Sigmoid colon (tissue), 7 donors: ENCODE data around the gene DIS3L2. TPM values are rescaled to one million over a fixed set of nuclear protein-coding genes. Genes with fewer than 3 reads are reported as not detected.

ENCODE experiments used
- DNase-seq: peaks from one replicate; pipeline ENCODE4 v3.0.0-alpha.2; 2019
- H3K27ac ChIP-seq, 4 donors: fragments of 200-600 bp; sonication (generic); one replicate each; pipeline ENCODE4 v1.5.1; 2016 to 2019; ENCODE audit warnings: mild to moderate bottlenecking in 1 of 4
- H3K27me3 ChIP-seq, 3 donors: fragments of 200-600 bp; sonication (generic); one replicate each; pipeline ENCODE4 v1.5.1; 2019; ENCODE audit warnings: mild to moderate bottlenecking in 1 of 3
- H3K36me3 ChIP-seq, 4 donors: fragments of 200-600 bp; sonication (generic); one replicate each; pipeline ENCODE4 v1.5.1; 2016 to 2019
- H3K4me1 ChIP-seq, 4 donors: fragments of 200-600 bp; sonication (generic); one replicate each; pipeline ENCODE4 v1.5.1; 2017 to 2019
- H3K4me3 ChIP-seq, 4 donors: fragments of 200-600 bp; sonication (generic); one replicate each; pipeline ENCODE4 v1.5.1; 2017 to 2019; ENCODE audit warnings: mild to moderate bottlenecking in 2 of 4, moderate library complexity in 1 of 4
- H3K9me3 ChIP-seq, 4 donors: fragments of 200-600 bp in 3 of 4; sonication (generic) in 3 of 4; one replicate each; pipeline versions ENCODE4 v1.5.1 to v1.6.1; 2013 to 2019
- CTCF ChIP-seq, 4 experiments: fragments of 450-650 bp in 3 of 4; fragments of 200-600 bp in 1 of 4; IDR thresholded peaks; one replicate each; pipeline ENCODE4 v1.5.1; 2016 to 2019; ENCODE audit warnings: antibody characterized with exemption in 4 of 4, mild to moderate bottlenecking in 3 of 4, moderate library complexity in 2 of 4
- EP300 ChIP-seq, 4 donors: sonication (generic); formaldehyde crosslinking; IDR thresholded peaks; one replicate each; pipeline ENCODE4 v1.6.1; 2017; ENCODE audit warnings: antibody characterized with exemption in 4 of 4
- POLR2A ChIP-seq, 2 donors: fragments of 450-650 bp; IDR thresholded peaks; one replicate each; pipeline ENCODE4 v1.6.1; 2016; ENCODE audit warnings: antibody characterized with exemption in 2 of 2, mild to moderate bottlenecking in 2 of 2, moderate library complexity in 2 of 2
- POLR2AphosphoS5 ChIP-seq, 4 donors: sonication (generic); formaldehyde crosslinking; IDR thresholded peaks; one replicate each; pipeline ENCODE4 v1.6.1; 2017; ENCODE audit warnings: antibody characterized with exemption in 4 of 4
- WGBS, 2 donors: extraction: QIAGEN DNeasy Blood & Tissue Kit; methylation state at CpG; one replicate each; pipeline ENCODE4 v1.1.7; 2013; 5-methylcytosine and 5-hydroxymethylcytosine counted together
- intact Hi-C: fragments of 100-400 bp; cut with DNase I; formaldehyde crosslinking; loops from one replicate; pipeline ENCODE4 v1.15.1; 2023
- polyA plus RNA-seq, 3 donors: library from polyadenylated mRNA; stranded (reverse); fragments of 200-250 nt; gene quantifications; one replicate each; pipeline ENCODE4 v1.2.3, GENCODE V29; 2013
- total RNA-seq, 4 donors: library from RNA; depleted of rRNA; stranded (reverse); fragments of >200 nt; gene quantifications; one replicate each; pipeline ENCODE4 v1.1.0, GENCODE V29; 2016
- donor health status: healthy with polysubstance abuse.
- donor health status: Bipolar disorder and iron deficiency.
- donor health status: healthy.

Gene DIS3L2
- total and polyA plus RNA-seq, 7 donors: 8.8 to 37.9 (median 22.5) TPM

- no peak overlapping the region for H3K4me3 ChIP-seq
- no peaks in the 10 kb centered on the region for H3K27me3 ChIP-seq
- TF ChIP-seq EP300 (IDR thresholded peaks at IDR 0.05) (no peak), POLR2A (IDR thresholded peaks at IDR 0.05) (no peak), POLR2AphosphoS5 (IDR thresholded peaks at IDR 0.05) (no peak), CTCF (IDR thresholded peaks at IDR 0.05) (no peak)
- WGBS, 2 donors: 70 to 83% methylated on average over 1 of the region's 1 CpG
- intact Hi-C loops: no loop called here
- H3K9me3 ChIP-seq: no peaks in the 10 kb centered on the region
- peaks cover 0 to 8% (median 0%) of the 10 kb centered on the region in 4 donors for H3K4me1 ChIP-seq
- H3K27ac ChIP-seq: no peak overlapping the region
- no peak for DNase-seq
- H3K36me3 ChIP-seq: no peaks in the 10 kb centered on the region
These were observed 264.4 kb downstream of the DIS3L2 start for GRCh38 chr2:232225895-232226294.

- peaks cover 0 to 8% (median 0%) of the 10 kb centered on the region in 4 donors for H3K4me1 ChIP-seq
- 68 to 86% methylated on average over 4 of the region's 4 CpGs for WGBS, 2 donors
- H3K36me3 ChIP-seq: no peaks in the 10 kb centered on the region
- H3K27ac ChIP-seq: no peak overlapping the region
- H3K27me3 ChIP-seq: no peaks in the 10 kb centered on the region
- H3K9me3 ChIP-seq: no peaks in the 10 kb centered on the region
- DNase-seq: no peak
- intact Hi-C loops: no loop called here
- H3K4me3 ChIP-seq: no peak overlapping the region
- TF ChIP-seq EP300 (IDR thresholded peaks at IDR 0.05): no peak
- TF ChIP-seq CTCF (IDR thresholded peaks at IDR 0.05): no peak
- no peak for TF ChIP-seq POLR2A (IDR thresholded peaks at IDR 0.05)
- no peak for TF ChIP-seq POLR2AphosphoS5 (IDR thresholded peaks at IDR 0.05)
These were observed 266.8 kb downstream of the DIS3L2 start for GRCh38 chr2:232228332-232228731.

- TF ChIP-seq POLR2AphosphoS5 (IDR thresholded peaks at IDR 0.05) (no peak), CTCF (IDR thresholded peaks at IDR 0.05) (no peak), POLR2A (IDR thresholded peaks at IDR 0.05) (no peak), EP300 (IDR thresholded peaks at IDR 0.05) (no peak)
- Histone ChIP-seq H3K4me1 (peaks cover 0 to 8% (median 0%) of the 10 kb centered on the region in 4 donors), H3K36me3 (no peaks in the 10 kb centered on the region), H3K27me3 (no peaks in the 10 kb centered on the region), H3K27ac (no peak overlapping the region), H3K9me3 (no peaks in the 10 kb centered on the region), H3K4me3 (no peak overlapping the region)
- intact Hi-C loops: no loop called here
- WGBS, 2 donors: 77 to 86% methylated on average over 7 of the region's 7 CpGs
- no peak for DNase-seq
These were observed 267.7 kb downstream of the DIS3L2 start for GRCh38 chr2:232228971-232229894.

GRCh38 chr2:232229911-232230310, 268.4 kb downstream of the DIS3L2 start:
- Histone ChIP-seq H3K27me3 (no peaks in the 10 kb centered on the region), H3K4me1 (peaks cover 0 to 9% (median 3%) of the 10 kb centered on the region in 4 donors), H3K27ac (no peak overlapping the region), H3K9me3 (no peaks in the 10 kb centered on the region), H3K4me3 (no peak overlapping the region), H3K36me3 (no peaks in the 10 kb centered on the region)
- TF ChIP-seq POLR2A (IDR thresholded peaks at IDR 0.05): no peak
- no peak for TF ChIP-seq EP300 (IDR thresholded peaks at IDR 0.05)
- no peak for TF ChIP-seq POLR2AphosphoS5 (IDR thresholded peaks at IDR 0.05)
- no peak for TF ChIP-seq CTCF (IDR thresholded peaks at IDR 0.05)
- WGBS, 2 donors: 90 to 91% methylated on average over 3 of the region's 3 CpGs
- no peak for DNase-seq
- intact Hi-C loops: no loop called here
